H9 (cell line): Measurements from ENCODE around the gene RAVER1. TPM values are rescaled to one million over a fixed set of nuclear protein-coding genes. Genes with fewer than 3 reads are reported as not detected.

Experiments used
- DNase-seq: peaks from one replicate; pipeline ENCODE4 v3.0.0-alpha.2; 2017
- H2AFZ ChIP-seq: one replicate; pipeline ENCODE4 v1.6.1; 2013; ENCODE audit warnings: mild to moderate bottlenecking, low read length, control low read depth, moderate library complexity
- H2AK5ac ChIP-seq: 2 replicates; pipeline ENCODE4 v1.6.1; 2013; ENCODE audit warnings: low read length, control low read depth, mixed read lengths; ENCODE audit not compliant: insufficient read length
- H2BK120ac ChIP-seq: one replicate; pipeline ENCODE4 v1.6.1; 2013; ENCODE audit warnings: low read depth, mild to moderate bottlenecking, low read length, control low read depth, inconsistent platforms; ENCODE audit not compliant: poor library complexity, severe bottlenecking
- H2BK12ac ChIP-seq: 2 replicates; pipeline ENCODE4 v1.6.1; 2013; ENCODE audit warnings: low read length, control low read depth, mixed read lengths, low read depth; ENCODE audit not compliant: insufficient read length
- H2BK15ac ChIP-seq: 2 replicates; pipeline ENCODE4 v1.6.1; 2013; ENCODE audit warnings: low read depth, low read length, control low read depth
- H2BK20ac ChIP-seq: one replicate; pipeline ENCODE4 v1.6.1; 2013; ENCODE audit warnings: low read depth, mild to moderate bottlenecking, low read length, control low read depth, inconsistent platforms; ENCODE audit not compliant: poor library complexity, severe bottlenecking
- H2BK5ac ChIP-seq: 2 replicates; pipeline ENCODE4 v1.6.1; 2013; ENCODE audit warnings: low read length, control low read depth, mixed read lengths; ENCODE audit not compliant: insufficient read length
- H3K14ac ChIP-seq: 2 replicates; pipeline ENCODE4 v1.6.1; 2013; ENCODE audit warnings: low read length, control low read depth; ENCODE audit not compliant: insufficient read depth
- H3K18ac ChIP-seq: 2 replicates; pipeline ENCODE4 v1.6.1; 2013; ENCODE audit warnings: low read depth, mild to moderate bottlenecking, mixed read lengths, low read length, control low read depth; ENCODE audit not compliant: insufficient read length
- H3K23ac ChIP-seq: 2 replicates; pipeline ENCODE4 v1.6.1; 2013; ENCODE audit warnings: low read length, control low read depth, mixed read lengths, low read depth; ENCODE audit not compliant: insufficient read length
- H3K23me2 ChIP-seq: 2 replicates; pipeline ENCODE4 v1.6.1; 2013; ENCODE audit warnings: low read depth, mild to moderate bottlenecking, mixed read lengths, low read length, control low read depth; ENCODE audit not compliant: insufficient read length, poor library complexity, severe bottlenecking
- H3K27ac ChIP-seq: 2 replicates; pipeline ENCODE4 v1.5.1; 2013; ENCODE audit warnings: low read length, control low read depth, mixed read lengths, low read depth; ENCODE audit not compliant: insufficient read length
- H3K27me3 ChIP-seq: 2 replicates; pipeline ENCODE4 v1.6.1; 2013; ENCODE audit warnings: low read length, control low read depth, inconsistent platforms; ENCODE audit not compliant: insufficient read depth
- H3K4ac ChIP-seq: 2 replicates; pipeline ENCODE4 v1.6.1; 2013; ENCODE audit warnings: low read depth, mild to moderate bottlenecking, control low read depth, inconsistent platforms, low read length, moderate library complexity
- H3K4me1 ChIP-seq: 2 replicates; pipeline ENCODE4 v1.6.1; 2013; ENCODE audit warnings: low read length, control low read depth, inconsistent platforms; ENCODE audit not compliant: insufficient read depth
- H3K4me2 ChIP-seq: 2 replicates; pipeline ENCODE4 v1.6.1; 2013; ENCODE audit warnings: low read length, control low read depth, mixed read lengths; ENCODE audit not compliant: insufficient read length, insufficient read depth
- H3K56ac ChIP-seq: 2 replicates; pipeline ENCODE4 v1.6.1; 2013; ENCODE audit warnings: low read depth, mild to moderate bottlenecking, mixed read lengths, low read length, control low read depth; ENCODE audit not compliant: insufficient read length
- H3K79me1 ChIP-seq: 2 replicates; pipeline ENCODE4 v1.6.1; 2013; ENCODE audit warnings: low read depth, mild to moderate bottlenecking, moderate library complexity, low read length, control low read depth, inconsistent platforms; ENCODE audit not compliant: insufficient read depth, poor library complexity, severe bottlenecking
- H3K79me2 ChIP-seq: 2 replicates; pipeline ENCODE4 v1.6.1; 2013; ENCODE audit warnings: low read length, control low read depth, inconsistent platforms; ENCODE audit not compliant: insufficient read depth
- H3K9ac ChIP-seq: 2 replicates; pipeline ENCODE4 v1.6.1; 2013; ENCODE audit warnings: low read length, control low read depth, mixed read lengths; ENCODE audit not compliant: insufficient read length; ENCODE audit errors: extremely low read depth
- H3K9me3 ChIP-seq: one replicate; pipeline ENCODE4 v1.6.1; 2013; ENCODE audit warnings: low read depth, low read length, inconsistent platforms; ENCODE audit not compliant: control insufficient read depth
- H3T11ph ChIP-seq: one replicate; pipeline ENCODE4 v1.6.1; 2013; ENCODE audit warnings: mild to moderate bottlenecking, low read length, control low read depth, inconsistent platforms
- H4K20me1 ChIP-seq: one replicate; pipeline ENCODE4 v1.6.1; 2013; ENCODE audit not compliant: control insufficient read depth, insufficient read length, insufficient read depth
- H4K5ac ChIP-seq: 2 replicates; pipeline ENCODE4 v1.6.1; 2013; ENCODE audit warnings: low read depth, mild to moderate bottlenecking, mixed read lengths, low read length, control low read depth; ENCODE audit not compliant: insufficient read length
- H4K8ac ChIP-seq: replicated peaks from 2 replicates; pipeline ENCODE4 v1.6.1; 2013; ENCODE audit warnings: low read length, control low read depth, mixed read lengths, low read depth; ENCODE audit not compliant: insufficient read length
- H4K91ac ChIP-seq: 2 replicates; pipeline ENCODE4 v1.6.1; 2013; ENCODE audit warnings: low read depth, mild to moderate bottlenecking, moderate library complexity, mixed read lengths, low read length, control low read depth; ENCODE audit not compliant: insufficient read length
- H3K27ac Mint-ChIP-seq, 3 experiments: 2 replicates in 2 of 3; 3 replicates in 1 of 3; pipeline ENCODE4 v1.8.0; 2020 to 2021; ENCODE audit warnings: mixed read lengths in 3 of 3, mild to moderate bottlenecking in 1 of 3, moderate library complexity in 1 of 3
- H3K27me3 Mint-ChIP-seq: 2 replicates; pipeline ENCODE4 v1.8.0; 2021; ENCODE audit warnings: low read depth, mild to moderate bottlenecking, moderate library complexity, mixed read lengths
- H3K36me3 Mint-ChIP-seq, 3 experiments: 2 replicates in 2 of 3; 3 replicates in 1 of 3; pipeline ENCODE4 v1.8.0; 2020 to 2021; ENCODE audit warnings: low read depth in 3 of 3, mixed read lengths in 3 of 3; ENCODE audit not compliant: insufficient read depth in 1 of 3
- H3K4me1 Mint-ChIP-seq, 2 experiments: 2 replicates each; pipeline ENCODE4 v1.8.0; 2020; ENCODE audit warnings: mixed read lengths in 2 of 2
- H3K4me3 Mint-ChIP-seq, 2 experiments: 2 replicates in 1 of 2; 3 replicates in 1 of 2; pipeline ENCODE4 v1.8.0; 2020 to 2021; ENCODE audit warnings: mild to moderate bottlenecking in 2 of 2, mixed read lengths in 2 of 2, moderate library complexity in 1 of 2
- H3K9me3 Mint-ChIP-seq, 2 experiments: 2 replicates in 1 of 2; 3 replicates in 1 of 2; pipeline ENCODE4 v1.8.0; 2020; ENCODE audit warnings: mild to moderate bottlenecking in 2 of 2, mixed read lengths in 2 of 2, moderate library complexity in 1 of 2
- WGBS: extraction: QIAGEN DNeasy Blood & Tissue Kit; methylation state at CpG from one replicate; pipeline ENCODE4 v1.1.7; 2013; ENCODE audit warnings: missing lambda C conversion rate, low lambda C conversion rate, mixed read lengths; ENCODE audit not compliant: insufficient read length; ENCODE audit errors: extremely low coverage; 5-methylcytosine and 5-hydroxymethylcytosine counted together
- total RNA-seq: library from RNA; stranded (reverse); gene quantifications from 2 replicates; pipeline ENCODE4 v1.2.1, GENCODE V29; 2021
- TF ChIP-seq, protein P1 (sequence below): fragments of 200-600 bp; sonication (generic); conservative IDR thresholded peaks from 3 replicates; pipeline ENCODE4 v1.8.0; 2021; ENCODE audit warnings: antibody characterized with exemption, mild to moderate bottlenecking

RAVER1 gene
- total RNA-seq, 1 experiment from 2014 or later = 74.7 TPM

DNA sequence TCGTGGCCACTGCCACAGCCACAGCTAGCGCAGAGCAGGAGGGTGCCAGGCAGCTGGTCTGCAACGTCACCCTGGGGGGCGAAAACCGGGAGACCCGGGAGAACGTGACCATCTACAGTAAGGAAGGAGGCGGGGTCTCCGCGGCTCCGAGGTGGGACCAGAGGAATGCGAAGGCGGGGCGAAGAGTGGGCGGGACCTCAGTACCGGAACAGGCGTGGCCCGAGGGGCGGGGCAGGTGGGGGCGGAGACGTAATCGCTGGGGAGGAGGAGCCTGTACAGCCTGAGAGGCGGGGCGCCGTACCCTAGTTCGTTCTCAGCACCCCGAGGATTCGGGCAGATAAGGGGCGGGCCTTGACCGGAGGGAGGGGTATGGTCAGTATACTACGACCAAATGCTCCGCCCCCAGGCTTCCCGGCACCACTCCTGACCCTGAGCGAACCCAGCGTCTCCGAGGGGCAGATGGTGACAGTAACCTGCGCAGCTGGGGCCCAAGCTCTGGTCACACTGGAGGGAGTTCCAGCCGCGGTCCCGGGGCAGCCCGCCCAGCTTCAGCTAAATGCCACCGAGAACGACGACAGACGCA, 41.0 kb downstream of the RAVER1 start:
- Histone ChIP-seq H3K4me1 (no peaks in the 10 kb centered on the region; the same call in 1 of the 2 replicates), H3K4ac (no peak overlapping the region), H4K5ac (no peak overlapping the region), H3K4me2 (peak overlapping the region; percentile 92), H2BK120ac (no peak overlapping the region), H3K79me1 (no peaks in the 10 kb centered on the region), H4K91ac (no peak overlapping the region), H3K79me2 (no peaks in the 10 kb centered on the region), H3T11ph (no peak overlapping the region), H2BK5ac (no peak overlapping the region), H2BK12ac (no peak overlapping the region), H3K56ac (no peak overlapping the region), H4K20me1 (no peaks in the 10 kb centered on the region), H4K8ac (no peak overlapping the region), H3K9me3 (no peaks in the 10 kb centered on the region), H3K27me3 (peaks cover 68% of the 10 kb centered on the region), H2AFZ (no peak overlapping the region), H3K14ac (no peak overlapping the region), H2AK5ac (no peak overlapping the region), H3K27ac (no peak overlapping the region), H3K18ac (no peak overlapping the region), H2BK20ac (no peak overlapping the region), H3K23ac (no peak overlapping the region), H3K9ac (no peak overlapping the region), H3K23me2 (peaks cover 44% of the 10 kb centered on the region), H2BK15ac (no peak overlapping the region)
- WGBS = no CpG with 5 or more reads among the region's 45 CpGs
- H3K4me3 Mint-ChIP-seq = peak overlapping the region; percentile 51 to 92
- H3K27ac Mint-ChIP-seq = no peak overlapping the region; a peak in 1 of 7 replicates
- no peaks in the 10 kb centered on the region; a peak in 3 of 7 replicates for H3K36me3 Mint-ChIP-seq
- peaks cover 0 to 5% of the 10 kb centered on the region in 2 experiments; a peak in 3 of 5 replicates for H3K9me3 Mint-ChIP-seq
- H3K4me1 Mint-ChIP-seq = peaks cover 17 to 49% of the 10 kb centered on the region in 2 experiments
- DNase-seq = peak; percentile 96
- TF ChIP-seq, protein P1, sequence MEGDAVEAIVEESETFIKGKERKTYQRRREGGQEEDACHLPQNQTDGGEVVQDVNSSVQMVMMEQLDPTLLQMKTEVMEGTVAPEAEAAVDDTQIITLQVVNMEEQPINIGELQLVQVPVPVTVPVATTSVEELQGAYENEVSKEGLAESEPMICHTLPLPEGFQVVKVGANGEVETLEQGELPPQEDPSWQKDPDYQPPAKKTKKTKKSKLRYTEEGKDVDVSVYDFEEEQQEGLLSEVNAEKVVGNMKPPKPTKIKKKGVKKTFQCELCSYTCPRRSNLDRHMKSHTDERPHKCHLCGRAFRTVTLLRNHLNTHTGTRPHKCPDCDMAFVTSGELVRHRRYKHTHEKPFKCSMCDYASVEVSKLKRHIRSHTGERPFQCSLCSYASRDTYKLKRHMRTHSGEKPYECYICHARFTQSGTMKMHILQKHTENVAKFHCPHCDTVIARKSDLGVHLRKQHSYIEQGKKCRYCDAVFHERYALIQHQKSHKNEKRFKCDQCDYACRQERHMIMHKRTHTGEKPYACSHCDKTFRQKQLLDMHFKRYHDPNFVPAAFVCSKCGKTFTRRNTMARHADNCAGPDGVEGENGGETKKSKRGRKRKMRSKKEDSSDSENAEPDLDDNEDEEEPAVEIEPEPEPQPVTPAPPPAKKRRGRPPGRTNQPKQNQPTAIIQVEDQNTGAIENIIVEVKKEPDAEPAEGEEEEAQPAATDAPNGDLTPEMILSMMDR = no peak
- peaks cover 99% of the 10 kb centered on the region for H3K27me3 Mint-ChIP-seq
